ENCODE measurements around the gene GSDMA. TPM values are rescaled to one million over a fixed set of nuclear protein-coding genes. Genes with fewer than 3 reads are reported as not detected.

GSDMA gene
- total and polyA plus RNA-seq, 10 of the 15 experiments (the other 5 are each of a cell fraction or from before 2014, with no cell fraction given) = 0.04 to 0.11 TPM; not detected in 8

GRCh38 chr17:40022961-40023541, 60.2 kb downstream of the GSDMA start:
- H3K27ac ChIP-seq (ENCODE audit: control insufficient read depth, insufficient read depth) = no peak overlapping the region
- no peaks in the 10 kb centered on the region for H3K27me3 ChIP-seq (replicated peaks in 1 of 2; ENCODE audit: control insufficient read depth in 2 of 2, insufficient read depth in 2 of 2, low read length in 1 of 2)
- H3K36me3 ChIP-seq (ENCODE audit: control insufficient read depth in 2 of 2, insufficient read depth in 2 of 2, low read length in 1 of 2) = peaks cover 12 to 17% of the 10 kb centered on the region in 2 experiments; a peak in 3 of 4 replicates
- no peak overlapping the region for H2AFZ ChIP-seq (ENCODE audit: control insufficient read depth, low read depth, low read length)
- in situ Hi-C loops (cut with MboI) (loop anchor here (25.0 kb wide), 1 partner anchor 264 kb away; the partner anchor contains the start of gene CDC6), intact Hi-C loops (cut with micrococcal nuclease; ENCODE audit: unreplicated experiment) (no loop called here)
- RAD21 ChIA-PET (ENCODE audit: unreplicated experiment) = no interaction called here
- CTCF ChIA-PET = interaction anchor here (1.0 kb wide), 2 partner anchors 10 to 89 kb away, joined by 3 read pairs; no protein-coding TSS in a partner anchor
- no peaks in the 10 kb centered on the region for H3K79me2 ChIP-seq (ENCODE audit: control insufficient read depth, insufficient read depth, low read length)
- H3K9ac ChIP-seq (ENCODE audit: control insufficient read depth, insufficient read depth, low read length) = no peak overlapping the region
- no TSS peak for BruUV-seq (replicated peaks)
- POLR2A ChIA-PET = no interaction called here
- FAIRE-seq (no peak), ATAC-seq (no peak), DNase-seq (ENCODE audit: low read depth, low spot score) (no peak)
- H3K4me1 ChIP-seq (ENCODE audit: control insufficient read depth, insufficient read depth, low read length) = no peaks in the 10 kb centered on the region
- no peak overlapping the region for H3K4me2 ChIP-seq (ENCODE audit: control insufficient read depth, insufficient read depth)
- SMC1A ChIA-PET (ENCODE audit: uncharacterized antibody, unreplicated experiment) = no interaction called here
- WGBS (ENCODE audit: insufficient coverage, insufficient replicate concordance, low lambda C conversion rate, missing lambda C conversion rate) = 91% methylated on average over 18 of the region's 19 CpGs
- no peaks in the 10 kb centered on the region for H4K20me1 ChIP-seq (ENCODE audit: control insufficient read depth, insufficient read depth)
- TF ChIP-seq PRDM15 (CRISPR knock-in tag; IDR thresholded peaks at IDR 0.05) (no peak), CREB1 (IDR thresholded peaks at IDR 0.05; ENCODE audit: low read depth) (no peak), BRCA1 (IDR thresholded peaks at IDR 0.05; ENCODE audit: low read depth, low read length) (no peak), ELK1 (IDR thresholded peaks at IDR 0.05; ENCODE audit: low read depth, low read length) (no peak), FOS (IDR thresholded peaks at IDR 0.05; ENCODE audit: borderline replicate concordance, extremely low read depth, insufficient read length) (no peak), POLR2AphosphoS2 (IDR thresholded peaks at IDR 0.05; ENCODE audit: low read depth, low read length) (no peak), NFIC (IDR thresholded peaks at IDR 0.05; ENCODE audit: low read depth, low read length) (no peak), KAT2A (conservative IDR thresholded peaks at IDR 0.05; ENCODE audit: control insufficient read depth, low read depth, low read length) (no peak), ZSCAN29 (IDR thresholded peaks at IDR 0.05) (no peak), ZNF274 (IDR thresholded peaks at IDR 0.05; ENCODE audit: insufficient read depth, insufficient read length) (no peak), SMAD5 (IDR thresholded peaks at IDR 0.05; ENCODE audit: low read depth) (no peak), NFYB (IDR thresholded peaks at IDR 0.05; ENCODE audit: insufficient read depth, low read depth, low read length) (no peak), DPF2 (IDR thresholded peaks at IDR 0.05) (no peak), NFYA (IDR thresholded peaks at IDR 0.05; ENCODE audit: borderline replicate concordance, low read depth, low read length) (no peak), MXI1 (IDR thresholded peaks at IDR 0.05; ENCODE audit: low read depth, low read length) (no peak), NKRF (conservative IDR thresholded peaks at IDR 0.05) (no peak)
- H3K4me3 ChIP-seq = no peak overlapping the region
- H3K9me3 ChIP-seq (replicated peaks; ENCODE audit: control insufficient read depth, insufficient read depth, low read length) = no peaks in the 10 kb centered on the region

All from GM12878 (cell line).